ENCODE data around the gene NR1D1. TPM values are rescaled to one million over a fixed set of nuclear protein-coding genes. Genes with fewer than 3 reads are reported as not detected.

Gene NR1D1
- total RNA-seq, 2 experiments from 2014 or later = 6.0 to 6.5 TPM

- ChIA-PET CTCF (interaction anchor here (0.8 to 12.5 kb wide), 6 partner anchors 10 to 107 kb away, joined by 3 to 168 read pairs (median 8); no protein-coding TSS in a partner anchor), POLR2A (interaction anchor here (1.2 to 1.8 kb wide), 3 partner anchors 8 to 37 kb away, joined by 3 to 7 read pairs (median 3); no protein-coding TSS in a partner anchor)
- intact Hi-C loops (cut with micrococcal nuclease) = loop anchor here (5.0 kb wide), 1 partner anchor 51 kb away; no protein-coding TSS in a partner anchor
- no peak overlapping the region for H3K27ac Mint-ChIP-seq
- DNase-seq (no peak), ATAC-seq (no peak)
- peak overlapping the region; percentile 79 for H3K4me3 Mint-ChIP-seq
- peaks cover 31% of the 10 kb centered on the region for H3K4me1 Mint-ChIP-seq (ENCODE audit: low read depth)
- no peaks in the 10 kb centered on the region for H3K36me3 Mint-ChIP-seq (ENCODE audit: low read depth)
- no peak for TF ChIP-seq CTCF (IDR thresholded peaks at IDR 0.05)
- no peaks in the 10 kb centered on the region for H3K9me3 Mint-ChIP-seq
- peaks cover 2% of the 10 kb centered on the region for H3K27me3 Mint-ChIP-seq
Measured at GRCh38 chr17:40060887-40061608, 39.3 kb downstream of the NR1D1 start.

GRCh38 chr17:40059729-40060475 is 40.5 kb downstream of the NR1D1 start:
- Mint-ChIP-seq H3K9me3 (no peaks in the 10 kb centered on the region), H3K27ac (no peak overlapping the region)
- POLR2A ChIA-PET = interaction anchor here (1.0 to 1.8 kb wide), 2 partner anchors 9 to 13 kb away, joined by 3 to 7 read pairs; no protein-coding TSS in a partner anchor

GRCh38 chr17:40058865-40059264 is 41.5 kb downstream of the NR1D1 start:
- intact Hi-C loops (cut with micrococcal nuclease) = no loop called here
- CTCF ChIA-PET = interaction anchor here (1.4 to 12.5 kb wide), 4 partner anchors 17 to 45 kb away, joined by 7 to 168 read pairs (median 8); no protein-coding TSS in a partner anchor
- Mint-ChIP-seq H3K27ac (no peak overlapping the region), H3K9me3 (no peaks in the 10 kb centered on the region), H3K27me3 (peaks cover 2% of the 10 kb centered on the region), H3K4me3 (no peak overlapping the region), H3K4me1 (ENCODE audit: low read depth) (peaks cover 17% of the 10 kb centered on the region), H3K36me3 (ENCODE audit: low read depth) (peaks cover 2% of the 10 kb centered on the region)
- POLR2A ChIA-PET = interaction anchor here (0.5 to 0.6 kb wide), 2 partner anchors 8 to 52 kb away, joined by 3 read pairs; no protein-coding TSS in a partner anchor
- ATAC-seq (no peak), DNase-seq (no peak)
- no peak for TF ChIP-seq CTCF (IDR thresholded peaks at IDR 0.05)

More at GRCh38 chr17:40059729-40060475, 40.5 kb downstream of the NR1D1 start:
- Mint-ChIP-seq H3K27me3 (peaks cover 2% of the 10 kb centered on the region), H3K4me1 (ENCODE audit: low read depth) (peaks cover 23% of the 10 kb centered on the region), H3K36me3 (ENCODE audit: low read depth) (no peaks in the 10 kb centered on the region), H3K4me3 (no peak overlapping the region)
- CTCF ChIA-PET = interaction anchor here (0.8 to 12.5 kb wide), 6 partner anchors 11 to 108 kb away, joined by 3 to 168 read pairs (median 5); no protein-coding TSS in a partner anchor
- ATAC-seq (no peak), DNase-seq (no peak)
- intact Hi-C loops (cut with micrococcal nuclease) = loop anchor here (5.0 kb wide), 1 partner anchor 52 kb away; no protein-coding TSS in a partner anchor
- no peak for TF ChIP-seq CTCF (IDR thresholded peaks at IDR 0.05)

GRCh38 chr17:40058186-40058784 is 42.1 kb downstream of the NR1D1 start:
- ChIA-PET CTCF (interaction anchor here (1.7 to 12.5 kb wide), 3 partner anchors 17 to 45 kb away, joined by 7 to 168 read pairs (median 8); no protein-coding TSS in a partner anchor), POLR2A (interaction anchor here (0.6 kb wide), 1 partner anchor 53 kb away, joined by 3 read pairs; no protein-coding TSS in a partner anchor)
- DNase-seq (no peak), ATAC-seq (no peak)
- intact Hi-C loops (cut with micrococcal nuclease) = no loop called here
- Mint-ChIP-seq H3K27me3 (peaks cover 2% of the 10 kb centered on the region), H3K4me3 (no peak overlapping the region), H3K9me3 (no peaks in the 10 kb centered on the region), H3K27ac (no peak overlapping the region), H3K36me3 (ENCODE audit: low read depth) (peaks cover 2% of the 10 kb centered on the region), H3K4me1 (ENCODE audit: low read depth) (peaks cover 15% of the 10 kb centered on the region)
- TF ChIP-seq CTCF (IDR thresholded peaks at IDR 0.05) = no peak
